Measurements from ENCODE around the gene RRP8.

GRCh38 chr11:6613496-6613895 lies 10.1 kb upstream of the RRP8 start:
- TF ChIP-seq, protein P1, sequence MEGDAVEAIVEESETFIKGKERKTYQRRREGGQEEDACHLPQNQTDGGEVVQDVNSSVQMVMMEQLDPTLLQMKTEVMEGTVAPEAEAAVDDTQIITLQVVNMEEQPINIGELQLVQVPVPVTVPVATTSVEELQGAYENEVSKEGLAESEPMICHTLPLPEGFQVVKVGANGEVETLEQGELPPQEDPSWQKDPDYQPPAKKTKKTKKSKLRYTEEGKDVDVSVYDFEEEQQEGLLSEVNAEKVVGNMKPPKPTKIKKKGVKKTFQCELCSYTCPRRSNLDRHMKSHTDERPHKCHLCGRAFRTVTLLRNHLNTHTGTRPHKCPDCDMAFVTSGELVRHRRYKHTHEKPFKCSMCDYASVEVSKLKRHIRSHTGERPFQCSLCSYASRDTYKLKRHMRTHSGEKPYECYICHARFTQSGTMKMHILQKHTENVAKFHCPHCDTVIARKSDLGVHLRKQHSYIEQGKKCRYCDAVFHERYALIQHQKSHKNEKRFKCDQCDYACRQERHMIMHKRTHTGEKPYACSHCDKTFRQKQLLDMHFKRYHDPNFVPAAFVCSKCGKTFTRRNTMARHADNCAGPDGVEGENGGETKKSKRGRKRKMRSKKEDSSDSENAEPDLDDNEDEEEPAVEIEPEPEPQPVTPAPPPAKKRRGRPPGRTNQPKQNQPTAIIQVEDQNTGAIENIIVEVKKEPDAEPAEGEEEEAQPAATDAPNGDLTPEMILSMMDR (IDR thresholded peaks at IDR 0.05; ENCODE audit: low read length) = no peak
- no peak for TF ChIP-seq EZH2 (optimal IDR thresholded peaks at IDR 0.05; ENCODE audit: low read depth, low read length)
- TF ChIP-seq EZH2phosphoT487 (IDR thresholded peaks at IDR 0.05; ENCODE audit: low read length) = no peak

Measured in MM.1S (cell line).